Measurements from ENCODE around the gene MIXL1. TPM values are rescaled to one million over a fixed set of nuclear protein-coding genes. Genes with fewer than 3 reads are reported as not detected.
"Not testable (repeated sequence)": the region's sequence is repeated elsewhere in the genome, so short reads cannot be mapped to it uniquely, and the experiment has no call there.

MIXL1 gene
- total RNA-seq, 2 donors from 2014 or later, result 0.15 to 0.34 TPM

DNA sequence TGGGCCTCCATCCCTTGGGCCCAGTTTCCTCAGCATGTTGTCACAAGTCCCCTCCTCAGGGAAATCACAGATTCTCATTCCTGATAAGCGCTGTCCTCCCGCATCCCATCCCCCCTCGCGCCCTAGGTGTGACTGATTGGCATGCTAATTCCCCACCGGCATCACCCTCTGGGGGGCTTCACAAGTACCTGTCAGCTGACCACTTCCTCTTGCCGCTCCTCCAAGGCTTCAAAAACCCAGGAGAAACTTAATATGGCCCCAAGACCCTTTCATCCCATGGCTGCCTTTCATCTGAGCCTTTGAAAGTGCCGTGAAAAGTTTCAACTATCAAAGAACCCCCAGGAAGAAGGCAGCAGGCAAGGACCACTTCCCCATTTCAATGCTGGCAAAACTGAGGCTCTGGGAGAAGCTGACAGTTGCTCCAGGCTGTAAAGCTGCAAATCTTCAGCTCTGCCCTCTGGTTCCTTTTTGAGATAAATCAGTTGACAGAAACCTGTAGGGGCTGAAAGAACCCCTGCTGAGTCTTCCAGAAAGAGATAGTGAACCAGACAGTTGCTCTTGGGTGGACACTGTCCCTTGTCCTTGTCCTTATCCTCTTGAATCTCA is 12.8 kb upstream of the MIXL1 start:
- intact Hi-C loops (cut with DNase I, micrococcal nuclease), result no loop called here
- ATAC-seq, result no peak
- DNase-seq, result no peak

DNA sequence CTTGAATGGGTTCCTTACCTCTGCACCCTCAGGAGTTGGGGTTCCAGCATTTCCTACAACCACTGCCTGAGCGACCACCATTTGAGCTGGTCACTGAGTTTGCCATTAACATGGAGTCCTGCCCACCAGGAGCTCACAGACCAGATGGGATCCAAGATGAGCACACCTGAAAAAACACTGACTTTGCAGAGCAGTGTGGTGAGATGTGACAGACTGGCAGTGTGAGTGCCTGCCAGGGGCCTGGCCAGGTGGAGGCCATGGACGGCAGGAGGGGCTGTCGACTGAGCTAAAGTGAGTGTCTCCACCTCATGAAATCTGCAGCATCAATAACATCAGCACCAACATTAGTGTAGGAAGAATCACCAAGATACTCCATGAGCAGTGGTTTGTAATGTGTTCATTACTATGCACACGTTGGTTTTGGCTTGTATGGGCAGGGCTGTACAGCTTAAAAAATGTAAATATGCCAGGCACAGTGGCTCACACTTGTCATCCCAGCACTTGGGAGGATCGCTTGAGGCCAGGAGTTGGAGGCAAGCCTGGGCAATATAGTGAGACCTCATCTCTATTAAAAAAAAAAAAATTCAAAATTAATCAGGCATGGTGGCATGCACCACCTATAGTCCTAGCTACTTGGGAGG is 12.2 kb upstream of the MIXL1 start:
- no peak for ATAC-seq
- intact Hi-C loops (cut with DNase I, micrococcal nuclease), result no loop called here
- no peak for DNase-seq

DNA sequence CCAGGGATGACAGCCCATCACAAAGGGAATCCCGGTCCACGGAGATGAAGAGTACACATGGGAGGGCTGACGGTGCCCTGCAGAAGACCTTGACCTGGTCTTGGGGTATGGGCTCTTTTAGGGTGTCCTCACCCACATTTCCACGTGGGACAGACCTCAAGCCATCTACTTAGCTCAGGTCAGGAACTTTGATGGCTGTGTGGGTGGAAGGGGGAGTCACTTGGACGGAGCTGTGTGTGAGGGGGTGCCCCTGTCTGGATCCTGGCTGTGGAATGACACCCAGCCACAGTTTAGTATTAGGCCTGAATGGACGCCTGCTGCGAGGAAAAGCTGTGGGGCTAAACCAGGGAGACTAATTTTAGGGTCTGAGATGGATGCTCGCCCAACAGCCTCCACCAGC is 10.9 kb upstream of the MIXL1 start:
- ATAC-seq, result no peak
- no peak for DNase-seq
- intact Hi-C loops (cut with DNase I, micrococcal nuclease), result no loop called here

GRCh38 chr1:226215239-226215638 is 8.2 kb upstream of the MIXL1 start:
- intact Hi-C loops (cut with DNase I, micrococcal nuclease), result no loop called here
- no peak for ATAC-seq
- DNase-seq, result no peak

GRCh38 chr1:226216056-226216455 is 7.4 kb upstream of the MIXL1 start:
- ATAC-seq (no peak), DNase-seq (no peak)

GRCh38 chr1:226217273-226217672 is 6.2 kb upstream of the MIXL1 start:
- DNase-seq (no peak), ATAC-seq (no peak)
- intact Hi-C loops (cut with DNase I, micrococcal nuclease), result no loop called here

More at GRCh38 chr1:226216056-226216455, 7.4 kb upstream of the MIXL1 start:
- intact Hi-C loops (cut with DNase I, micrococcal nuclease), result no loop called here

- intact Hi-C loops (cut with DNase I, micrococcal nuclease), result no loop called here
- DNase-seq, result no peak
- ATAC-seq, result no peak
These were observed 2.8 kb upstream of the MIXL1 start for GRCh38 chr1:226220473-226221189.

DNA sequence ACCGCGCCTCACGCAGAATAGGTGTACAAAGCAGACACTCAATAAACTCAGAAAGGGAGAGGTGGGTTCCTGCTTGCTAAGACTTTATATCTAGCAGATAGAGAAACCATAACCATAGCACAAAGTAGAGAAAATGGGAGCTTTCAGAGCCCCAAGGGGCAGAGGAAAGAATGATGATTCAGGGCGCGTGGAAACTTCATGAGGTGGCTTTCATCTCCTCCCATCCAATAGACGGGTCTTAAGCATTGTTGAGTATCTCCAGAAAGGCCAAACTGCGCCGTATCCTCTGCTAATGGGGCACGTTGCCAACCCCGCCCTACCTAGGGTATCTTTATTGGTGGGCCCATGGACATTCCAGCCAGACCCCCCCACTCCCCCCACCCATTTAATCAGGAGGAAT is 778 bp upstream of the MIXL1 start:
- intact Hi-C loops (cut with DNase I, micrococcal nuclease), result no loop called here
- DNase-seq (no peak), ATAC-seq (no peak)

GRCh38 chr1:226223786-226224244 is 351 bp downstream of the MIXL1 start:
- ATAC-seq (peak; percentile 82), DNase-seq (peak; percentile 33 to 51)
- intact Hi-C loops (cut with DNase I, micrococcal nuclease), result no loop called here

- intact Hi-C loops (cut with DNase I, micrococcal nuclease), result no loop called here
- DNase-seq (no peak), ATAC-seq (no peak)
These were observed 3.1 kb downstream of the MIXL1 start for GRCh38 chr1:226226601-226227000.

DNA sequence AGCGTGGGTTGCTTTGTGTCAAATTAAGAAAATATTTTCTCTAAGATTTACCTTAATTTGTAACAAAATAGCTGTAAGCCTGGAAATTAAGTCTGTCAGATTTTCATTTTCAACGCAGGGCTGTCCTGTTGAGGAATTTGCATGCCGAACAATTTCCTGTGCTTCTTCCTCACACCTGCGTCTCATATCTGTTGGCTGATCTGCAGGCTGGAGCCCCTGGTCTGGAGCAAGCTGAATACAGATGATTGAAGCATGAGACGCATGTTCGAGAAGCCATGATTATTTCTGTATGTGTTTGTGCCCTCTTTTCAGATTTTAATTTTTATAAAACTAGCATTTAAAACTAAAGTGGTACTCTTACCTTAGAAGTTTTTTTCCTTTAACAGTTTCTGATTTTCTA is 9.8 kb downstream of the MIXL1 start:
- intact Hi-C loops (cut with DNase I, micrococcal nuclease), result no loop called here
- DNase-seq, result no peak
- no peak for ATAC-seq

GRCh38 chr1:226233806-226234205 is 10.3 kb downstream of the MIXL1 start:
- ATAC-seq (no peak), DNase-seq (no peak)
- intact Hi-C loops (cut with DNase I, micrococcal nuclease), result no loop called here

DNA sequence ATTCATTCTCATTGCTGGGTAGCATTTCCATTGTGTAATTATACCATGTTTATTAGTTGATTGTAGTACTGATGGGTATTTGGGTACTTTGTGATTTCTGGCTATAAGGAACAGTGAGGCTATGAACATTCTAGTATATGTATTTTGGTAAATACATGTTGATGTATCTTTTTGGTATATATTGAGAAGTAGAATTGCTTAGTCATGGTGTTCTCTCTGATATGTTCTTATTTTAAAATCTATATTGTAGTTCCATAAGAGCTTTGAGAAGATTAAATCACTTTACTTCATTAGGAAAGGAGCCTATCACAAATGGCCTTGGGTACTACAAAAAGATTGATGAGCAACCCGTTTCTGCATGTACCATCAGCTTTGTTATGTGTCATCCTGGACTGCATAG is 13.4 kb downstream of the MIXL1 start:
- DNase-seq (no peak), ATAC-seq (no peak)
- intact Hi-C loops (cut with DNase I, micrococcal nuclease), result no loop called here

DNA sequence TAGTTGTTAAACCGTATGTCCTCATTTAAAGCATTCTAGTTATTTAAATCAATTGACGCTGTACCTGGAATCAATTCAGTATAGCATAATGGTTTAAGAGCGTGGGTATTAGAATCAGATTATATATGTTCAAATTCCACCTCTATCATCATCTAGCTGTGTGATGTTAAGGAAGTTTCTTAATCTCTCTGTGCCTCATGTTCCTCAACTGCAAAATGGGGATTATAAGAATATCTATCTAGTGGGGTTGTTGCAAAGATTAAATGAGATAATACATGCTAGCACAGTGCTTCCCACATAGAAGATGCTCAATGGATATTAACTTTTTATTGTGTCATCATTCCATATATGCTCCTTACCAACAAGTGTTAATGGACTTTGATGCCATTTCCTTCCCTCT is 16.0 kb downstream of the MIXL1 start:
- intact Hi-C loops (cut with DNase I, micrococcal nuclease), result no loop called here
- ATAC-seq (no peak), DNase-seq (no peak)

DNA sequence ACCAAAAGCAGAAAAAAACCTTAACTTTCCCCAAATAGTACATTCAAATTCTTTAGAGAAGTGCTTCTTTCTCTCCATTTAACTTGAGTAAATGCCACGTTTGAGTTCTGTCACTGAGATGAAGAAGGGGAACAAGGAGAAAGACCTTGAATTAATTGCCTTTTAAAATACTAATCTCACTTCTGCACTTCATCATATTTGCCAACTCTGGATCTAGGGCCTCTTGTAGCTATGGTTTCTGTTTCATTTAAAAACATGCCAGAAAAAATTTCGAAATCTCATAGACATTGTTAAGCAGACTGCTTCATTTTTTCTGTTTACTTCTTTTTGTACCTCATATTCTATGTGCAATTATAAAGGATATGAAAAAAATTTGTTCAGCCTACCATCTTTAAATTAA is 24.6 kb downstream of the MIXL1 start:
- no peak for ATAC-seq
- intact Hi-C loops (cut with DNase I, micrococcal nuclease), result no loop called here
- no peak for DNase-seq

DNA sequence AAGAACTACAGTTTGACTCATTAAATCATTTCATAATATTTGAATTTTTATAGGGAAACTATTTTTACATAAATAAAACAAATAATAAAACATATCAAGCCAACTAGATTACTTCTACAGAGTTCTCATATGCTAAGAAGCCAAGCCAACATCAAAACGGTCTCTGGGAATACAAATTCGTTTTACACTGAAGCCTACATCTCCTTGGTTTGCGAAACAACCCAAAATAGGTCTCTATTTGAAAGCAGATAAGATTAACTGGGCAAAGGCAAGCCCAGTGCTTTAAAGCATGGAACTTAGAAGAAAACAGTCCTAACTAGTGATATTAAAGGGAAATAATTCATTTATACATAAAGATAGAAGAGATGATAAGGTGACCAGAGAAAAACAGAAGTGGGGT is 25.3 kb downstream of the MIXL1 start:
- intact Hi-C loops (cut with DNase I, micrococcal nuclease), result no loop called here
- DNase-seq (no peak), ATAC-seq (no peak)

- no peak for DNase-seq
- intact Hi-C loops (cut with DNase I, micrococcal nuclease), result no loop called here
- ATAC-seq, result no peak
These were observed 27.0 kb downstream of the MIXL1 start for GRCh38 chr1:226250511-226250910.

GRCh38 chr1:226252841-226253240 is 29.4 kb downstream of the MIXL1 start:
- ATAC-seq; intact Hi-C loops (cut with DNase I, micrococcal nuclease); DNase-seq: not testable (repeated sequence)

DNA sequence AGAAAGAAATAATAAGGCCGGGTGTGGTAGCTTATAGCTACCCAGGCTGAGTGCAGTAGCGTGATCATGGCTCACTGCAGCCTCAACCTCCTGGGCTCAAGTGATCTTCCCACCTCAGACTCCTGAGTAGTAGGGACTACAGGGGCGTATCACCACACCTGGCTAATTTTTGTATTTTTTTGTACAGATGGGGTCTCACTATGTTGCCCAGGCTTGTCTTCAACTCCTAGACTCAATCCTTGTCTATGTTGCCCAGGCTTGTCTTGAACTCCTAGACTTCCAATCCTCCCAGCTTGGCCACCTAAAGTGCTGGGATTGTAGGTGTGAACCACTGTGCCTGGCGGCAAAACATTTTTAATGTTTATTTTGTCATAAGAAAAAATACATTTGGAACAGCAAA is 30.5 kb downstream of the MIXL1 start:
- ATAC-seq (no peak), DNase-seq (no peak)
- intact Hi-C loops (cut with DNase I, micrococcal nuclease), result no loop called here

GRCh38 chr1:226255380-226255779 is 31.9 kb downstream of the MIXL1 start:
- DNase-seq (no peak), ATAC-seq (no peak)
- intact Hi-C loops (cut with DNase I, micrococcal nuclease), result no loop called here
